Mucosa of rectum (tissue), 2 donors: Measurements from ENCODE around the gene KRT79.
"Not testable (repeated sequence)": the region's sequence is repeated elsewhere in the genome, so short reads cannot be mapped to it uniquely, and the experiment has no call there.

Experiments
- H3K27ac ChIP-seq, 2 donors: one replicate each; pipeline ENCODE4 v1.7.0; 2013; ENCODE audit warnings: inconsistent platforms in 2 of 2, low read depth in 2 of 2, low read length in 2 of 2
- H3K27me3 ChIP-seq, 2 donors: one replicate each; pipeline ENCODE4 v1.7.0; 2013; ENCODE audit warnings: low read length in 2 of 2; ENCODE audit not compliant: control insufficient read depth in 2 of 2, insufficient read depth in 2 of 2
- H3K36me3 ChIP-seq, 2 donors: one replicate each; pipeline ENCODE4 v1.7.0; 2013; ENCODE audit warnings: low read length in 2 of 2; ENCODE audit not compliant: control insufficient read depth in 2 of 2, insufficient read depth in 2 of 2
- H3K4me1 ChIP-seq, 2 donors: one replicate each; pipeline ENCODE4 v1.7.0; 2013; ENCODE audit warnings: low read length in 2 of 2, mild to moderate bottlenecking in 1 of 2; ENCODE audit not compliant: control insufficient read depth in 2 of 2, insufficient read depth in 2 of 2
- H3K4me3 ChIP-seq, 2 donors: one replicate each; pipeline ENCODE4 v1.7.0; 2013; ENCODE audit warnings: low read length in 2 of 2
- H3K9ac ChIP-seq, 2 donors: one replicate each; pipeline ENCODE4 v1.7.0; 2013; ENCODE audit warnings: low read length in 2 of 2, low read depth in 1 of 2, mild to moderate bottlenecking in 1 of 2
- H3K9me3 ChIP-seq, 2 donors: one replicate each; pipeline ENCODE4 v1.7.0; 2013; ENCODE audit warnings: low read length in 2 of 2; ENCODE audit not compliant: control insufficient read depth in 2 of 2
- donor health status: healthy.
- donor health status: Normal muscosa, but diverticular disease.

Gene KRT79

DNA sequence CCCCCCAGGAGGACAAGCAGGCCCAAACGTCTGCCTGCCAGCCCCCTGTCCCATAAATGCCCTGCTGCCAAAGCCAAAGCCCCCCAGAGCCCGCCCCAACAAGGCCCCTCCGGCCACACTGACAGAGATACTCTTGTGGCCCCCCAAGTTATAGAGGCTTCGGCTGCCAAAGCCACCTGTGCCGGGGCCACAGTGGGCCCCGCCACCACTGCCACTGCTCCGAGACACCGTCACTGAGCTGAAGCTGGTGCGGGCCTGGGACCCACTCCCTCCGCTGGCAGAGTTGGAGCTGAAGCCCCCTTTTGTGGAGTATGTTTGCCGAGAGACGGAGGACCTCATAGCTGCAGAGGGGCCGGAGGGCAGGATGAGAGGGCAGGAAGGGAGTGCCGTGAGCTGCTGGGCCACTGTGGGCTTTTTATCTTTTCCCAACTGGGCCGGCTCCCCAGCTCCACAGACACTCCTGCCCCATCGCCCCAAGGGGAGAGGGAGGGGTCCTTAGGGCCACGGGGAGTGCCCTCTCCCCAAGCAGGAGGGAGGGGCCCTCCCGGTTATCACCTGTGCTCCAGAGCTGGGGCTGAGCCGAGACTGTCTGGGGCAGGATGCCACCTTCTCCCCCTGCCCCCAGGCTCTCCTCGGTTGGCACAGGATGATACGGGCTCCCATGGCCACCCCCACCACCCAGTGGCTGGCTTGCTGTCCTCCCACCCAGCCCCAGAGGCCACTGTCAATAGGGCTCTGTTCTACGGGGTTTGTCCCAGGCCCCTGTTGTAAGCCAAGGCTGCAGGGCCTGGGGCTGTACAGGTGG lies at the start of gene KRT79:
Gene KRT79, minus strand, starts transcription at position 390 of the 805 bp plus-strand sequence. Its CDS starts 51 bp downstream, at position 339.
- Histone ChIP-seq H3K36me3 (no peaks in the 10 kb centered on the region), H3K4me3 (no peak within 1 kb of the TSS), H3K9ac (no peak within 1 kb of the TSS), H3K9me3 (no peaks in the 10 kb centered on the region), H3K4me1 (no peaks in the 10 kb centered on the region), H3K27ac (no peak within 1 kb of the TSS), H3K27me3 (no peaks in the 10 kb centered on the region)

DNA sequence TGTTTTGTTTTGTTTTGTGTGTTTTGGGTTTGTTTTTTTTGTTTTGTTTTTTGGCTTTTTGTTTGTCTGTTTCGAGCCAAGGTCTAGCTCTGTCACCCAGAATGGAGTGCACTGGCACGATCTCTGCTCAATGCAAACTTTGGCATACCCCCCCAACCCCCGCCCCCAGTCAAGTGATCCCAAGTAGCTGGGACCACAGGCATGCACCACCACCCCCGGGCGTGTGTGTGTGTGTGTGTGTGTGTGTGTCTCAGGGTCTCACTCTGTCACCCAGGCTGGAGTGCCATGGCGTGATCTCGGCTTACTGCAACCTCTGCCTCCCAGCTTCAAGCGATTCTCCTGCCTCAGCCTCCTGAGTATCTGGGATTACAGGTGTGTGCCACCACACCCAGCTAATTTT lies 46.4 kb upstream of the KRT79 start:
- H3K4me1 ChIP-seq = peaks cover 23 to 26% of the 10 kb centered on the region in 2 donors
- H3K9ac ChIP-seq, H3K27ac ChIP-seq, H3K9me3 ChIP-seq, H3K36me3 ChIP-seq, H3K4me3 ChIP-seq, H3K27me3 ChIP-seq: not testable (repeated sequence)

DNA sequence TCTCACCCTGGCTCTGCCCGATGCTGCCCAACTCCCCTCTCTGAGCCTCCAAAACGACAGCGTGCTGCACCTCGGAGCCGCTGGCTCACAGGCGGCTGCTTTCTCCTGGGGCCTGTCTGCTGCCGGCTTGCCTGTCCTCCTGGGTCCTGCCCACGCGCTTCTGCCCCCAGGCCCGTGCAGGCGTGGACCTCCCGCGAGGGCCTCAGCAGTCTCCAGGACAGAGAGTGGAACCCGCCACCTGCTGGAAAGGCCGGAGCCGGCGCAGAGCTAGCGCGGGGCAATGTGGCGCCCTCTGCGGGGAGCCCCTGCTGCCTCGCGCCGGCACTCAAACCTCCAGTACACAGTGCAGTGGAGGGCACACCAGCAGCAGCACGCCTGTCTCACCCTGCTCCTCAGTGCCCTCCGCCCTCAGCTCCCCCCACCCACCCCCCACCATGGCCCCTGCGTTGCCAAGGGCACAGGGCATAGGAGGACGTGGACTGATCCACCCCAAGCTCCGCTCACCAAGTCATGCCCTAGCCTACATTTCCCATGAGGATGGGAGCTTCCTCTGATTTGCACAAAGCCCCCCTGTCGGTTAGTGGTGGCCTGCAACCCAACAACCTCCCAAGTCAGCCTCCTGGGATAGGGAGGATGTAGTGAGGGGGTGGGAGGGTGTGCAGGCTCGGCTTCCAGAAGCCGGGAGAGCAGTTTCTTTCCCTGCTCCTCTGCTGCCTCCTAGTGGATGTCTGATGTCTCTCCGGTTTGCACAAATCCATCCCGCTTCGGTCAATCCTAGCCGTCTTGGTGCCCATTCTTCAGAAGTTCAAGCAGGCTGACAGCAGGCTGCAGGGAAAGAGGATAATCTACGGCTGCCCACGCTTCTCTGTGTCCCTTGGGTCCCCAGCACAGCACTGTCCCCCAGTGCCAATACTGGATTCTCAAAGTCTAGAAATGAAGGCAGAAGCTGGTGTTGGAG lies 45.6 kb upstream of the KRT79 start:
- H3K9me3 ChIP-seq = no peaks in the 10 kb centered on the region
- H3K27me3 ChIP-seq = no peaks in the 10 kb centered on the region
- H3K27ac ChIP-seq = peak overlapping the region in 1 of 2 donors; percentile 20
- peak overlapping the region; percentile 54 to 63 for H3K9ac ChIP-seq
- H3K36me3 ChIP-seq = no peaks in the 10 kb centered on the region
- peaks cover 23 to 30% of the 10 kb centered on the region in 2 donors for H3K4me1 ChIP-seq
- H3K4me3 ChIP-seq = peak overlapping the region; percentile 56 to 57

DNA sequence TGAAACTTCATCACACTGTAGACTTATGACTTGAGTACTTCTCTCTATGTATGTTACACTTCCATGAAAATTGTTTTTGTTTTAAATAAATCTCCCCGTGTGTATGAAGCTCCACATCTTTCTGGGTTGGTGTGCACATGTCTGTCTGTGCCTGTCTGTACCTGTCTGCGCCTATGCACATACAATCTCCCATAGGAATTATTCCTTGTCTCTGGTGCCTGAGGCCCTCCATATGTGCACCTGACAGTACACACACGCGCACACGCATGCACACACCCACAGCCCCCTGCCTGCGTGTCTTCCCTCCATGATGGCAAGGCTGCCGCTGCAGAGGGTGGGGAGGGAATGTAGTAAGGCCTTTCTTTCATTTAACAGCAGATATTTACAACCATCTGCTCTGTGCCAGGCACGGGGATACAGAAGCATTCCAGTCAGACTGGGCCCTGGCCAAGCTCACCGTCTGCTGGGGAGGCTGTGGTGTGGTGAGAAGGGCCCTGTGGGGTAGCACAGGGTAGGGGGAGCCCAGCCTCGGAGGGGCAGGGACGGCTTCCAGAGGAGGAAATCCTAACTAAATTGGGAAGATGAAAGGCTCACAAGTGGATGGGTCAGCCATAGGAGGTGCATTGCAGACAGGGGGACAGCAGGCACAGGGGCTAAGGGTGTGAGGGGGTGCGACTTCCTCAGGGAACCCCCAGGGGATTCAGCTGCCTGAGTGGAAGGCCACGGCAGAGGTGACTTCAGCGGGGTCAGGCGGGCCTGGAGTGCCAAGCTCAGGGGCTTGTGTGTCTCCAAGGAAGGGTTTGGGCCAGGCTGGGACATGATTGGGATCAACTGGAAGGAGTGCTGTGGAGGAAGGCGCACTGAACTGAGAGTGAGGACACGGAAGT lies 44.6 kb upstream of the KRT79 start:
- H3K27me3 ChIP-seq = no peaks in the 10 kb centered on the region
- peak overlapping the region in 1 of 2 donors; percentile 20 for H3K27ac ChIP-seq
- H3K9me3 ChIP-seq = no peaks in the 10 kb centered on the region
- H3K4me1 ChIP-seq = peaks cover 29 to 37% of the 10 kb centered on the region in 2 donors
- peak overlapping the region; percentile 54 to 63 for H3K9ac ChIP-seq
- H3K4me3 ChIP-seq = peak overlapping the region; percentile 31 to 57
- H3K36me3 ChIP-seq = no peaks in the 10 kb centered on the region

DNA sequence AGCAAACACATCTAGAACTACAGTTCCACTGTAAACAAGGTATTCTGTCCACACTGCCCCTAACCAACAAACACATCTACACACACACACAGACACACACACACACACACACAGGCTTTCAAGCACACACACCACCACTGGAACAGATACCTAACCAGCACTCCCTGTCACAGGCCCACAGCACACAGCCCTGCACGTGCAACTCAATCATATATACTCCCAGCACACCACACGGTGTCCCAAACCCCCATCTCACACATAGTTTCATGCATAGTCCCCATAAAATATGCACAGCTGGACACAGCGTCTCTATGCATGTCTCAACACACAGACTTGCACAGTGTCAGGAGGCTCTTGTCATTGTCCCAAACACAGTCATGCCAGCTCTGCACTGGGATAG lies 43.1 kb upstream of the KRT79 start:
- Histone ChIP-seq H3K9ac (no peak overlapping the region), H3K27me3 (no peaks in the 10 kb centered on the region), H3K36me3 (no peaks in the 10 kb centered on the region), H3K9me3 (no peaks in the 10 kb centered on the region), H3K4me3 (no peak overlapping the region), H3K27ac (peak overlapping the region in 1 of 2 donors; percentile 1), H3K4me1 (peaks cover 44 to 52% of the 10 kb centered on the region in 2 donors)

DNA sequence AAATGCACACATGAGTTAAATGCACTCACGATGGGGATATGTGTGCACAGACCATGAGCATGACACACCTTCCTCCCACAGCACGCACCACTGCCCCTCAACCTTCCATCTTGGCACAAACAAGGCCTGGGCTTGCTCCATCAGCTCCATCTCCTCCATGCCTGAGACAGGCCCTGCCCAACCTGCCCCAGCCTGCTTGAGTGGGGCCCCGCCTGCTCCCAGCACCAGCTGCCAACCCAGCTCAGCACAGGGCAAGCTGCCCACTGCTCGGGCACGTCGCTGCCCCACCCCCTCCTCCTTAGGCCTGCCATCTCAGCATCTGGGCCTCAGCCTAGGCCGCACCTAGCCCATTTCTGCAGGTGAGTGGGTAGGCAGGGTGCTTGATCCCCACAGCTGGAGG lies 42.3 kb upstream of the KRT79 start:
- Histone ChIP-seq H3K27me3 (no peaks in the 10 kb centered on the region), H3K4me1 (peaks cover 53 to 61% of the 10 kb centered on the region in 2 donors), H3K4me3 (no peak overlapping the region)

DNA sequence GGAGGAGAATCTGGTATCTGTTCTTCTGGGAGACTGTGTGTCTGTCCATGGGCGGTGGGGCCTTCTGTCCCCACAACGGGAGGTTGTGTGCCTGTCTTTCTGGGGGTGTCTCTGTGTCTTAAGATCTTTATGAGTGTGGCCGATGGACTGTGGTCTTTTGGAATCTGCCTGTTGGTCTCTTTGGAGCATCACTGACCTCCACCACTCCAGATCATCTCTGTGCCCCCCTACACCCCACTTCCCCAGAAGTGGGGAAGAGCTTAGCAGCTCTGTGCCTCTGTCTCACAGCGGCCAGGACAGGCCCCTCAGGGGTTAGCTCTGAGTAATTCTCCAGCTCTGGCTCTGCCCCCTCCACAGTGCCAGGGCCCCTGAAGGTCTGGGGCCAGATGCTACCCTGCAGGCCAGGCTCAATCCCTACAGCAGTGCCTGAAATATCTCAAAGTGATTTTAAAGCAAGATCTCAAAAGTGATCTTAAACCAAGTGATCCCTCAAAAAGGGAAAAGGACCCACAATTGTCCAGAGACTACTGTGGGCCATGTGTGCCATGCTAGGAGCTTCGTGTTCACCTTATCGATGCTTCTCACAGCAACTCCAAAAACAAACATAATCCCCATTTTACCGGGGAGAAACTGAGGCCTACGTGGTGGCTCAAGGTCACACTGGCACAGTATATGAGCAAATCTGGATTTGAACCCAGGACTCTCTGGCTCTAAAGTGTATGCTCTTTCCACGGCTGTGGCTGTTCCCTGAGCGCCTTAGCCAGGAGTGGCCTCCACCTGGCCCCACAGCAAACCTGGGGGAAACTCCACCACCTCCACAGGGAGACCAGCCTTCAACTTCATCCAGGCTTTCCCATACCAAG lies 40.7 kb upstream of the KRT79 start:
- peak overlapping the region; percentile 86 to 98 for H3K27ac ChIP-seq
- peak overlapping the region; percentile 75 to 78 for H3K9ac ChIP-seq
- H3K9me3 ChIP-seq = no peaks in the 10 kb centered on the region
- no peaks in the 10 kb centered on the region for H3K36me3 ChIP-seq
- peaks cover 66 to 73% of the 10 kb centered on the region in 2 donors for H3K4me1 ChIP-seq
- H3K27me3 ChIP-seq = no peaks in the 10 kb centered on the region
- peak overlapping the region; percentile 60 to 72 for H3K4me3 ChIP-seq

More for the DNA sequence above, 42.3 kb upstream of the KRT79 start:
- Histone ChIP-seq H3K9ac (no peak overlapping the region), H3K36me3 (no peaks in the 10 kb centered on the region), H3K9me3 (no peaks in the 10 kb centered on the region), H3K27ac (peak overlapping the region; percentile 46 to 49)

DNA sequence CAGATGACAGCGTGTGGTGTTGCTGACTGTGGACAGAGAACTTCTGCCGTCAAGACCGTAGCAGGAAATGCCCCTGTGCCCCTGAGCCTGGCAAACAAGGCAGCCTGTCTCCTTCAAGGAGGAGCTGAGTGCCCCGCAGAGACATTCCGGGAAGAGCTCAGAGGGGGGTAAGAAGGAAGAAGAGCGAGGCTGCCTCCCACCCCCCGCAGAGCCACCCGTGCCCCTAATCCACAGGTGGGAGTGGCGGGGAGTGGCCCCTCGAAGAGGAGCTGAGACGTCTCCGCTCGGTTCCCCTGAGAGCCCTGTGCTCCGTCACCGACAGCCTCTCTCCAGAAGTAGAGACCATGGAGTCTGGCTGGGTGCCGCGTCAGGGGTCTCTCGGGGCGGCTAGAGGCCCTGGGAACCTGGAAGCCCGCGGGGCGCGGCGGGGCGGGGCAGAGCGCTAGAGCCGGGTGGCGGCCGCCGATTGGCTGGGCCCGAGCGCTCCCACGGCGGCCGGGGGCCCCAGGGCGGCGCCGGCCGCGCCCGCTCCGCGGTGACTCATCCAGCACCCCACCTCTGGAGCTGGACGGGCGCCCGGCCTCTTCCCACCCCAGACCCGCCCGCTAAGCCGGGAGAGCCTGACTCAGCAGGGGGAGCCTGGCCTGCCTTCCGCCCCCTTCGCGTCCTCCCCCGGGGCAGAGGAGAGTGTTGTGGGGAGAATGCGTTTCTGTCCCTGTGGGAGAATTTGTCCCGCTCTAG lies 39.9 kb upstream of the KRT79 start:
- Histone ChIP-seq H3K27ac (peak overlapping the region; percentile 92 to 98), H3K9me3 (no peaks in the 10 kb centered on the region), H3K27me3 (no peaks in the 10 kb centered on the region), H3K9ac (peak overlapping the region; percentile 87 to 94), H3K36me3 (no peaks in the 10 kb centered on the region), H3K4me1 (peaks cover 61 to 68% of the 10 kb centered on the region in 2 donors), H3K4me3 (peak overlapping the region; percentile 60 to 72)
